Parathyroid adenoma (tissue), 2 donors: Measurements from ENCODE around the gene LRRC23.

Experiments used
- H2AFZ ChIP-seq: fragments of 300-600 bp; sonication (generic); one replicate; pipeline ENCODE4 v1.7.0; 2017; ENCODE audit warnings: antibody characterized with exemption, mild to moderate bottlenecking
- H3K27ac ChIP-seq: fragments of 300-600 bp; sonication (generic); one replicate; pipeline ENCODE4 v1.7.0; 2017
- H3K27me3 ChIP-seq: fragments of 300-600 bp; sonication (generic); one replicate; pipeline ENCODE4 v1.7.0; 2017; ENCODE audit warnings: low read length; ENCODE audit not compliant: control insufficient read depth, insufficient read depth
- H3K36me3 ChIP-seq: fragments of 300-600 bp; sonication (generic); one replicate; pipeline ENCODE4 v1.7.0; 2017; ENCODE audit warnings: low read length; ENCODE audit not compliant: control insufficient read depth, insufficient read depth
- H3K4me1 ChIP-seq: fragments of 300-600 bp; sonication (generic); one replicate; pipeline ENCODE4 v1.7.0; 2017; ENCODE audit warnings: control low read depth
- H3K4me2 ChIP-seq: fragments of 300-600 bp; sonication (generic); one replicate; pipeline ENCODE4 v1.7.0; 2017; ENCODE audit warnings: low read length
- H3K4me3 ChIP-seq: fragments of 300-600 bp; sonication (generic); one replicate; pipeline ENCODE4 v1.7.0; 2017; ENCODE audit warnings: low read depth, low read length
- H3K79me2 ChIP-seq: fragments of 300-600 bp; sonication (generic); one replicate; pipeline ENCODE4 v1.7.0; 2017; ENCODE audit warnings: control low read depth
- H3K9ac ChIP-seq: fragments of 300-600 bp; sonication (generic); one replicate; pipeline ENCODE4 v1.7.0; 2017; ENCODE audit warnings: mild to moderate bottlenecking
- H3K9me3 ChIP-seq: fragments of 300-600 bp; sonication (generic); one replicate; pipeline ENCODE4 v1.7.0; 2017; ENCODE audit warnings: low read length; ENCODE audit not compliant: control insufficient read depth
- TF ChIP-seq, protein P1 (sequence below): fragments of 300-600 bp; sonication (generic); IDR thresholded peaks from one replicate; pipeline ENCODE4 v1.7.0; 2017; ENCODE audit warnings: antibody characterized with exemption, mild to moderate bottlenecking
- donor health status: primary hyperparathyroidism.

The LRRC23 gene

GRCh38 chr12:6932766-6933165 is 28.1 kb downstream of the LRRC23 start:
- no peak overlapping the region for H2AFZ ChIP-seq
- TF ChIP-seq, protein P1, sequence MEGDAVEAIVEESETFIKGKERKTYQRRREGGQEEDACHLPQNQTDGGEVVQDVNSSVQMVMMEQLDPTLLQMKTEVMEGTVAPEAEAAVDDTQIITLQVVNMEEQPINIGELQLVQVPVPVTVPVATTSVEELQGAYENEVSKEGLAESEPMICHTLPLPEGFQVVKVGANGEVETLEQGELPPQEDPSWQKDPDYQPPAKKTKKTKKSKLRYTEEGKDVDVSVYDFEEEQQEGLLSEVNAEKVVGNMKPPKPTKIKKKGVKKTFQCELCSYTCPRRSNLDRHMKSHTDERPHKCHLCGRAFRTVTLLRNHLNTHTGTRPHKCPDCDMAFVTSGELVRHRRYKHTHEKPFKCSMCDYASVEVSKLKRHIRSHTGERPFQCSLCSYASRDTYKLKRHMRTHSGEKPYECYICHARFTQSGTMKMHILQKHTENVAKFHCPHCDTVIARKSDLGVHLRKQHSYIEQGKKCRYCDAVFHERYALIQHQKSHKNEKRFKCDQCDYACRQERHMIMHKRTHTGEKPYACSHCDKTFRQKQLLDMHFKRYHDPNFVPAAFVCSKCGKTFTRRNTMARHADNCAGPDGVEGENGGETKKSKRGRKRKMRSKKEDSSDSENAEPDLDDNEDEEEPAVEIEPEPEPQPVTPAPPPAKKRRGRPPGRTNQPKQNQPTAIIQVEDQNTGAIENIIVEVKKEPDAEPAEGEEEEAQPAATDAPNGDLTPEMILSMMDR = no peak
- H3K36me3 ChIP-seq = no peaks in the 10 kb centered on the region
- no peaks in the 10 kb centered on the region for H3K27me3 ChIP-seq
- peaks cover 24% of the 10 kb centered on the region for H3K4me1 ChIP-seq
- H3K79me2 ChIP-seq = peaks cover 25% of the 10 kb centered on the region
- no peak overlapping the region for H3K4me3 ChIP-seq
- H3K27ac ChIP-seq = peak overlapping the region; percentile 66
- H3K9ac ChIP-seq = no peak overlapping the region
- no peaks in the 10 kb centered on the region for H3K9me3 ChIP-seq
- no peak overlapping the region for H3K4me2 ChIP-seq

- Histone ChIP-seq H3K9ac (no peak overlapping the region), H3K4me1 (peaks cover 31% of the 10 kb centered on the region), H3K27ac (peak overlapping the region; percentile 66)
These were observed 29.5 kb downstream of the LRRC23 start for GRCh38 chr12:6934110-6934509.

DNA sequence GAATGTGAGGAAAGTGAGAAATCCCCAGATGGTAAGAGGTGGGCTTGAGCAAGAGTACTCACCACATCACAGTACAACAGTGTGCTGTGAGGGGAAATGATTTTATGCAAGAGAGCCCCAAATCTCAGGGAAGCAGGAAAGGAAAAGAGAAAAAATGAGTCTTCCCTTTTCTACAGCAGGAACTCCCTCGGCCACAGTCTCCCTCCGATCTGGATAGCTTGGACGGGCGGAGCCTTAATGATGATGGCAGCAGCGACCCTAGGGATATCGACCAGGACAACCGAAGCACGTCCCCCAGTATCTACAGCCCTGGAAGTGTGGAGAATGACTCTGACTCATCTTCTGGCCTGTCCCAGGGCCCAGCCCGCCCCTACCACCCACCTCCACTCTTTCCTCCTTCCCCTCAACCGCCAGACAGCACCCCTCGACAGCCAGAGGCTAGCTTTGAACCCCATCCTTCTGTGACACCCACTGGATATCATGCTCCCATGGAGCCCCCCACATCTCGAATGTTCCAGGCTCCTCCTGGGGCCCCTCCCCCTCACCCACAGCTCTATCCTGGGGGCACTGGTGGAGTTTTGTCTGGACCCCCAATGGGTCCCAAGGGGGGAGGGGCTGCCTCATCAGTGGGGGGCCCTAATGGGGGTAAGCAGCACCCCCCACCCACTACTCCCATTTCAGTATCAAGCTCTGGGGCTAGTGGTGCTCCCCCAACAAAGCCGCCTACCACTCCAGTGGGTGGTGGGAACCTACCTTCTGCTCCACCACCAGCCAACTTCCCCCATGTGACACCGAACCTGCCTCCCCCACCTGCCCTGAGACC is 31.0 kb downstream of the LRRC23 start:
- H3K9me3 ChIP-seq = no peaks in the 10 kb centered on the region
- H3K4me2 ChIP-seq = no peak overlapping the region
- peaks cover 10% of the 10 kb centered on the region for H3K79me2 ChIP-seq
- no peak overlapping the region for H2AFZ ChIP-seq
- no peak overlapping the region for H3K27ac ChIP-seq
- no peak overlapping the region for H3K9ac ChIP-seq
- TF ChIP-seq, protein P1 = no peak
- H3K4me1 ChIP-seq = peaks cover 24% of the 10 kb centered on the region
- H3K27me3 ChIP-seq = no peaks in the 10 kb centered on the region
- H3K4me3 ChIP-seq = no peak overlapping the region
- no peaks in the 10 kb centered on the region for H3K36me3 ChIP-seq

More at GRCh38 chr12:6934110-6934509, 29.5 kb downstream of the LRRC23 start:
- peak overlapping the region; percentile 3 for H3K4me3 ChIP-seq
- no peak overlapping the region for H2AFZ ChIP-seq
- TF ChIP-seq, protein P1 = no peak
- H3K27me3 ChIP-seq = no peaks in the 10 kb centered on the region
- no peaks in the 10 kb centered on the region for H3K9me3 ChIP-seq
- H3K4me2 ChIP-seq = peak overlapping the region; percentile 8
- peaks cover 19% of the 10 kb centered on the region for H3K79me2 ChIP-seq
- H3K36me3 ChIP-seq = no peaks in the 10 kb centered on the region

DNA sequence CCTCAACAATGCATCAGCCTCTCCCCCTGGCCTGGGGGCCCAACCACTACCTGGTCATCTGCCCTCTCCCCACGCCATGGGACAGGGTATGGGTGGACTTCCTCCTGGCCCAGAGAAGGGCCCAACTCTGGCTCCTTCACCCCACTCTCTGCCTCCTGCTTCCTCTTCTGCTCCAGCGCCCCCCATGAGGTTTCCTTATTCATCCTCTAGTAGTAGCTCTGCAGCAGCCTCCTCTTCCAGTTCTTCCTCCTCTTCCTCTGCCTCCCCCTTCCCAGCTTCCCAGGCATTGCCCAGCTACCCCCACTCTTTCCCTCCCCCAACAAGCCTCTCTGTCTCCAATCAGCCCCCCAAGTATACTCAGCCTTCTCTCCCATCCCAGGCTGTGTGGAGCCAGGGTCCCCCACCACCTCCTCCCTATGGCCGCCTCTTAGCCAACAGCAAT is 31.6 kb downstream of the LRRC23 start:
- no peak overlapping the region for H3K4me2 ChIP-seq
- H3K27ac ChIP-seq = no peak overlapping the region
- H3K9me3 ChIP-seq = no peaks in the 10 kb centered on the region
- no peak overlapping the region for H2AFZ ChIP-seq
- H3K36me3 ChIP-seq = no peaks in the 10 kb centered on the region
- H3K9ac ChIP-seq = no peak overlapping the region
- TF ChIP-seq, protein P1 = no peak
- peaks cover 24% of the 10 kb centered on the region for H3K4me1 ChIP-seq
- H3K27me3 ChIP-seq = no peaks in the 10 kb centered on the region
- H3K79me2 ChIP-seq = peaks cover 7% of the 10 kb centered on the region
- H3K4me3 ChIP-seq = no peak overlapping the region
